Peyer's patch (tissue), 4 donors: ENCODE measurements around the gene TSPAN4.

Experiments
- CTCF ChIP-seq, 6 experiments: fragments of 450-650 bp in 4 of 6; fragments of 200-600 bp in 2 of 6; sonication (generic) in 1 of 6; IDR thresholded peaks; one replicate each; pipeline ENCODE4 v1.5.1; 2017 to 2019; ENCODE audit warnings: antibody characterized with exemption in 6 of 6, mild to moderate bottlenecking in 3 of 6, moderate library complexity in 1 of 6
- POLR2A ChIP-seq, 2 donors: fragments of 450-650 bp; IDR thresholded peaks; one replicate each; pipeline ENCODE4 v1.5.1; 2017; ENCODE audit warnings: antibody characterized with exemption in 2 of 2, mild to moderate bottlenecking in 2 of 2, moderate library complexity in 2 of 2

- no peak for TF ChIP-seq CTCF (IDR thresholded peaks at IDR 0.05)
- no peak for TF ChIP-seq POLR2A (IDR thresholded peaks at IDR 0.05)
Measured at GRCh38 chr11:900545-900944, 57.9 kb downstream of the TSPAN4 start.
